Measurements from ENCODE around the gene MAJIN.

GRCh38 chr11:65019824-65020223, 47.9 kb upstream of the MAJIN start:
- no peak for TF ChIP-seq CTCF (IDR thresholded peaks at IDR 0.05)
- no peak for TF ChIP-seq POLR2A (IDR thresholded peaks at IDR 0.05)
